Bronchial epithelial cell (primary cell): ENCODE results near the gene FOXP4. TPM values are rescaled to one million over a fixed set of nuclear protein-coding genes. Genes with fewer than 3 reads are reported as not detected.
A peak's percentile ranks its signal among the peaks of the same experiment; 100 is the strongest.

Experiments
- DNase-seq: peaks from one replicate; pipeline ENCODE4 v3.0.0-alpha.2; 2010; ENCODE audit warnings: low read depth
- FAIRE-seq: peaks from 2 replicates; lab custom pipeline; 2011; peaks lifted over from hg19 to GRCh38; lab: Jason Lieb, UNC
- H3K27me3 ChIP-seq: 2 replicates; pipeline ENCODE4 v1.5.1; 2011; ENCODE audit warnings: low read length; ENCODE audit not compliant: control insufficient read depth, insufficient read depth
- H3K36me3 ChIP-seq: 2 replicates; pipeline ENCODE4 v1.5.1; 2011; ENCODE audit warnings: low read length; ENCODE audit not compliant: control insufficient read depth, insufficient read depth
- H3K4me3 ChIP-seq: 2 replicates; pipeline ENCODE4 v1.5.1; 2011; ENCODE audit warnings: mild to moderate bottlenecking, low read depth, low read length, control low read depth
- CTCF ChIP-seq: IDR thresholded peaks from 2 replicates; pipeline ENCODE4 v1.5.1; 2011; ENCODE audit warnings: mild to moderate bottlenecking, moderate library complexity, low read length, control low read depth, inconsistent platforms; ENCODE audit not compliant: insufficient read depth, severe bottlenecking
- total RNA-seq: library from RNA; depleted of rRNA; stranded (reverse); fragments of >200 nt; gene quantifications from 2 replicates; pipeline ENCODE4 v1.2.1, GENCODE V29; 2014

Gene FOXP4
- total RNA-seq, 1 donor from 2014 or later: 2.1 TPM

GRCh38 chr6:41604006-41604405, 57.8 kb downstream of the FOXP4 start:
- Histone ChIP-seq H3K36me3 (no peaks in the 10 kb centered on the region), H3K4me3 (no peak overlapping the region), H3K27me3 (no peaks in the 10 kb centered on the region)
- TF ChIP-seq CTCF: no peak
- FAIRE-seq: no peak
- DNase-seq: no peak

GRCh38 chr6:41605649-41606048, 59.5 kb downstream of the FOXP4 start:
- no peak overlapping the region for H3K4me3 ChIP-seq
- no peak for TF ChIP-seq CTCF
- no peaks in the 10 kb centered on the region for H3K36me3 ChIP-seq
- FAIRE-seq: peak; percentile 79
- no peaks in the 10 kb centered on the region for H3K27me3 ChIP-seq
- DNase-seq: no peak

GRCh38 chr6:41607036-41607435, 60.9 kb downstream of the FOXP4 start:
- FAIRE-seq: no peak
- DNase-seq: no peak
- Histone ChIP-seq H3K4me3 (no peak overlapping the region), H3K27me3 (no peaks in the 10 kb centered on the region), H3K36me3 (no peaks in the 10 kb centered on the region)
- TF ChIP-seq CTCF: no peak

GRCh38 chr6:41607736-41608135, 61.6 kb downstream of the FOXP4 start:
- no peak for FAIRE-seq
- H3K36me3 ChIP-seq: no peaks in the 10 kb centered on the region
- no peak for TF ChIP-seq CTCF
- no peaks in the 10 kb centered on the region for H3K27me3 ChIP-seq
- no peak overlapping the region for H3K4me3 ChIP-seq
- DNase-seq: no peak

GRCh38 chr6:41608443-41609151, 62.4 kb downstream of the FOXP4 start:
- TF ChIP-seq CTCF: no peak
- no peak overlapping the region for H3K4me3 ChIP-seq
- H3K36me3 ChIP-seq: no peaks in the 10 kb centered on the region
- DNase-seq (no peak), FAIRE-seq (no peak)
- no peaks in the 10 kb centered on the region for H3K27me3 ChIP-seq

- H3K36me3 ChIP-seq: no peaks in the 10 kb centered on the region
- no peak overlapping the region for H3K4me3 ChIP-seq
- no peak for TF ChIP-seq CTCF
- H3K27me3 ChIP-seq: peaks cover 3% of the 10 kb centered on the region
- FAIRE-seq: no peak
- DNase-seq: no peak
Measured at GRCh38 chr6:41614715-41615114, 68.5 kb downstream of the FOXP4 start.
